Progenitor cell of endocrine pancreas (in vitro differentiated cells): Measurements from ENCODE around the gene LTBP2. TPM values are rescaled to one million over a fixed set of nuclear protein-coding genes. Genes with fewer than 3 reads are reported as not detected.

Experiments used
- DNase-seq: peaks from one replicate; pipeline ENCODE4 v3.0.0; 2021; ENCODE audit warnings: low spot score; ENCODE audit not compliant: unreplicated experiment
- H3K27ac Mint-ChIP-seq: 2 replicates; pipeline ENCODE4 v1.8.0; 2021; ENCODE audit warnings: mild to moderate bottlenecking, moderate library complexity, mixed read lengths
- H3K27me3 Mint-ChIP-seq: 2 replicates; pipeline ENCODE4 v1.8.0; 2021; ENCODE audit warnings: mixed read lengths
- H3K36me3 Mint-ChIP-seq: 2 replicates; pipeline ENCODE4 v1.8.0; 2022; ENCODE audit warnings: mixed read lengths; ENCODE audit not compliant: insufficient read depth
- H3K4me1 Mint-ChIP-seq: 2 replicates; pipeline ENCODE4 v1.8.0; 2021; ENCODE audit warnings: low read depth, mixed read lengths
- H3K4me3 Mint-ChIP-seq: 2 replicates; pipeline ENCODE4 v1.8.0; 2021; ENCODE audit warnings: low read depth, mild to moderate bottlenecking, moderate library complexity, mixed read lengths
- H3K9me3 Mint-ChIP-seq: 2 replicates; pipeline ENCODE4 v1.8.0; 2021; ENCODE audit warnings: low read depth, mixed read lengths
- CTCF ChIP-seq: fragments of 200-600 bp; sonication (generic); IDR thresholded peaks from one replicate; pipeline ENCODE4 v1.5.0; 2021; ENCODE audit warnings: antibody characterized with exemption, mild to moderate bottlenecking; ENCODE audit not compliant: unreplicated experiment
- total RNA-seq: library from RNA; stranded (reverse); gene quantifications from 2 replicates; pipeline ENCODE4 v1.2.1, GENCODE V29; 2021

Gene LTBP2
- total RNA-seq, 1 donor from 2014 or later: 0.79 TPM

- no peaks in the 10 kb centered on the region for H3K36me3 Mint-ChIP-seq
- DNase-seq: no peak
- TF ChIP-seq CTCF: peak; percentile 73
- no peaks in the 10 kb centered on the region for H3K9me3 Mint-ChIP-seq
- peaks cover 2% of the 10 kb centered on the region for H3K4me1 Mint-ChIP-seq
- H3K4me3 Mint-ChIP-seq: no peak overlapping the region
- no peaks in the 10 kb centered on the region for H3K27me3 Mint-ChIP-seq
- H3K27ac Mint-ChIP-seq: no peak overlapping the region
These were observed 110.9 kb downstream of the LTBP2 start for GRCh38 chr14:74501135-74501614.

- Mint-ChIP-seq H3K4me3 (no peak overlapping the region), H3K27ac (no peak overlapping the region), H3K27me3 (no peaks in the 10 kb centered on the region), H3K9me3 (no peaks in the 10 kb centered on the region), H3K4me1 (peaks cover 2% of the 10 kb centered on the region), H3K36me3 (no peaks in the 10 kb centered on the region)
- no peak for TF ChIP-seq CTCF
- no peak for DNase-seq
These were observed 111.5 kb downstream of the LTBP2 start for GRCh38 chr14:74500417-74501134.

- Mint-ChIP-seq H3K27ac (no peak overlapping the region), H3K4me3 (no peak overlapping the region), H3K27me3 (no peaks in the 10 kb centered on the region), H3K4me1 (peaks cover 12% of the 10 kb centered on the region), H3K36me3 (no peaks in the 10 kb centered on the region), H3K9me3 (no peaks in the 10 kb centered on the region)
- no peak for TF ChIP-seq CTCF
- DNase-seq: no peak
These were observed 116.7 kb downstream of the LTBP2 start for GRCh38 chr14:74495356-74495755.

GRCh38 chr14:74493343-74494261 is 118.4 kb downstream of the LTBP2 start, which contains the start of gene ISCA2:
Gene ISCA2, plus strand, starts transcription at chr14:74493765. Its CDS starts 10 bp downstream, at chr14:74493775.
- H3K27ac Mint-ChIP-seq: peak within 1 kb of the TSS; percentile 97
- peak; percentile 24 for TF ChIP-seq CTCF
- peaks cover 12% of the 10 kb centered on the region for H3K4me1 Mint-ChIP-seq
- peak; percentile 100 for DNase-seq
- H3K4me3 Mint-ChIP-seq: no peak within 1 kb of the TSS
- H3K27me3 Mint-ChIP-seq: no peaks in the 10 kb centered on the region
- H3K9me3 Mint-ChIP-seq: no peaks in the 10 kb centered on the region
- no peaks in the 10 kb centered on the region for H3K36me3 Mint-ChIP-seq

GRCh38 chr14:74492776-74493342 is 119.2 kb downstream of the LTBP2 start, which contains the start of gene NPC2:
Gene NPC2, minus strand, starts transcription at chr14:74493305. Its CDS starts 31 bp downstream, at chr14:74493274.
- DNase-seq: no peak

More at GRCh38 chr14:74492776-74493342, 119.2 kb downstream of the LTBP2 start, which contains the start of gene NPC2:
- Mint-ChIP-seq H3K27ac (peak within 1 kb of the TSS; percentile 97), H3K4me1 (peaks cover 12% of the 10 kb centered on the region), H3K27me3 (no peaks in the 10 kb centered on the region), H3K36me3 (no peaks in the 10 kb centered on the region), H3K4me3 (no peak within 1 kb of the TSS), H3K9me3 (no peaks in the 10 kb centered on the region)
- TF ChIP-seq CTCF: no peak
